CD4-positive, alpha-beta T cell treated with Interleukin-4 for 1 hour (primary cell): Measurements from ENCODE around the gene TERT.
"Not testable (repeated sequence)": the region's sequence is repeated elsewhere in the genome, so short reads cannot be mapped to it uniquely, and the experiment has no call there.

ENCODE experiments used
- DNase-seq, 2 donors: peaks; one replicate each; pipeline ENCODE4 v3.0.0-alpha.2; 2020 to 2022

TERT gene

DNA sequence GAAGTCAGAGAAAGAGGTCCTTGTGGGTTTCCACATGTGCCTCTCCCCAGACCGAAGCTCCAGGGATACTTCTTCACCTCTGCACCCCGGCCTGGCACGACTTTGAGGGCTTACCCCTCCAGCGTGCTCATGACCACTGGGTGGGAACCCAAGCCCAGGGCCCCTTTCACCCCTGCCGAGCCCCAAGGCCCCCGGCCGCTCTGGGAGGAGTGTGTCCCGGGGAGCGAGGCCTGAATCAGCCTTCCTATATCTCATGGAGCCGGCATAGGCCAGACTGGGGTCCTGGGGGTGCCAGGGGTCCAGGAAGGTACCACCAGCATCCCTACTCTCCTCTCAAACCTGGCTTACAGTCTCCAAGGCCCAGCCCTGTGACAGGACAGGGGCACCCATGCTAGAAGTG lies 17.1 kb downstream of the TERT start:
- no peak for DNase-seq

DNA sequence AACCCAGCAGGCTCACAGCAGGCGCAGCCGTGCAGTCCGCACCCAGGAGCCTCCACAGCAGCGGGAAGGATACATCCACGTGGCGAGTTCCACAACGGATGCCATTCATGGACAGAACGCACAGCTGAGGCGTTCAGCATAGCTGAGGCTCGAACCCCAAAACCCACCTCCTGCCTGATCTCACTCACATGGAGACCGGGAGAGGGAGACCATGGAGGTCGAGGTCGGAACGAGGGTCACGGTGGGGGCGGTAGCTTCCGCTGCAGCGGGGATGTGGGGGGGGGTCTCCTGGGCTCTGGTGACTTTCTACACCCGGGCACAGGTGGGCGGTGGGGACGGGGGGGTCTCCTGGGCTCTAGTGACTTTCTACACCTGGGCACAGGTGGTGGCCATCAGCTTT lies 17.5 kb downstream of the TERT start:
- no peak for DNase-seq

DNA sequence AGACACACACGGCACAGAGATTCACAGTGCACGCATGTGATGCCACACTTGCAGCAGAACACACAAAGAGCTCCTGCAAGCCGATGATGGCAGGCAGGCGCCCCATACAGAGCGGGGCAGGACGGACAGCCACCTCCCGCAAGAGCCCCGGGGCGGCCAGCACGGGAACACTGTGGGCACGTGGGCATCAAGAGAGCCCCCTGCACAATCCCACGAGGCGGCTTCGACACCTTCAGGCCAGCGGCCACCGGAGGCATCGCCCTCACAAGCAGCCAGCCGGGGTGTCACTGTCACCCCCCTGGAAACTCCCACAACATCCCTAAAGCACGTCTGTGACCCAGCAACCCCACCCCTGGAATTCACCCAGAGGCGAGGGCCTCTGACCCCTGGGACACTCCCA lies 17.9 kb downstream of the TERT start:
- no peak for DNase-seq

DNA sequence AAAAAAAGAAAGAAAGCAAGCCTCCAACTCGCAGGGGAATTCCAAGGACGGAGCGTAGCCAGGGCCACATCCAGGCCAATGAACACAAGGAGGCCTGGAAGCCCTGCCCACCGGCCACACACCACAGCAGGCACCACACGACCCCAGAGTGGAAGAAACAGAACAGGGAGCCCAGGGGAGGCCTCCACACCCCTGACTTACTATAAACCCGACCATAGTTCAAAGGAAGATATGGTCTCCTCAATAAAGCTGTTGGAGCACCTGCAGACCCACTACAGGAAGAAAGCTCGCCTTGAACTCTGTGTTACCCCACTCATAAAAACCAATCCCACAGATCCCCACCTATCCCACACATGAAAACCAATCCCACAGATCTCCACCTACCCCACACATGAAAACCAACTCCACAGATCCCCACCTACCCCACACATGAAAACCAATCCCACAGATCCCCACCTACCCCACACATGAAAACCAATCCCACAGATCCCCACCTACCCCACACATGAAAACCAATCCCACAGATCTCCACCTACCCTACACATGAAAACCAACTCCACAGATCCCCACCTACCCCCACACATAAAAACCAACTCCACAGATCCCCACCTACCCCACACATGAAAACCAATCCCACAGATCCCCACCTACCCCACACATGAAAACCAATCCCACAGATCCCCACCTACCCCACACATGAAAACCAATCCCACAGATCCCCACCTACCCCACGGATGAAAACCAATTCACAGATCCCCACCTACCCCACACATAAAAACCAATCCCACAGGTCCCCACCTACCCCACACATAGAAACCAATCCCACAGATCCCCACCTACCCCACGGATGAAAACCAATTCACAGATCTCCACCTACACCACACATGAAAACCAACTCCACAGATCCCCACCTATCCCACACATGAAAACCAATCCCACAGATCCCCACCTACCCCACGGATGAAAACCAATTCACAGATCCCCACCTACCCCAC lies 19.2 kb downstream of the TERT start:
- not testable (repeated sequence) for DNase-seq

- DNase-seq: no peak
These were observed 20.4 kb downstream of the TERT start for GRCh38 chr5:1274471-1274870.

- DNase-seq: no peak
These were observed 21.1 kb downstream of the TERT start for GRCh38 chr5:1273745-1274144.

DNA sequence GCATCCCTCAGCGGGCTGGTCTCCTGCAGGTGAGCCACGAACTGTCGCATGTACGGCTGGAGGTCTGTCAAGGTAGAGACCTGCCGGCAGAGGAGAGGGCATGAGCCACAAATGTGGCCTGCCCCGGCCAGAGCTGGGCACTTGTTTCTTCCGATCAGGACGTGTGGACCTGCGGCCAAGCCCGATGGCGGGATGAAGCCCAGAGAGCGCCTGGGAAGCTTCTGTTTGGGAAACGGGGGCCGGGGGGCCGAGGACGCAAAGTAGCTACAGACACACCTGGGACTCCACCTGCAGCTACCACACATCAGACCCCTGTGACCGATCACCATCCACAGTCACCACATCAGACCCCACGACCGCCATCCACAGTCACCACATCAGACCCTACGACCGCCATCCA lies 22.7 kb downstream of the TERT start:
- no peak for DNase-seq

- no peak for DNase-seq
These were observed 23.6 kb downstream of the TERT start for GRCh38 chr5:1270933-1271914.

DNA sequence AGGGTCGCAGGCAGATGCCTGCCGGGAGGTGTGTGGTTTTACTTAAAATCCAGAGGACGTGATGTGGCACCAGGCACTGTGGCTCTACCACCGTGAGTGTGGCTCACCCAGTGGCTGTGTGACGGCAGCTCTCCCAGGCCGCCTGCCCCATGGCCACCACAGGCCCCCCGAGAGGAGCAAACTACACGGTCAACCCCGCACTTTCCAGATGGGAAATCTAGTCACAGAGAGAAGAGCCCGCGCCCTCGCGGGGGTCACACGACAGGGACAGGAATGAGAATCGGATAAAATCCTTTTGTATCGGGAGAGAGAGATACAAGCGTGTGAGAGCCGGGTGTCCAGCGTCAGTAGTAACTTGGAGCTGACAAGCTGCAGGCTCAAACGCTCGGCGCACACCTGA lies 24.4 kb downstream of the TERT start:
- DNase-seq: no peak

GRCh38 chr5:1268666-1269065 lies 26.2 kb downstream of the TERT start:
- DNase-seq: peak in 1 of 2 donors; percentile 28

- no peak for DNase-seq
These were observed 26.8 kb downstream of the TERT start for GRCh38 chr5:1268056-1268455.

- DNase-seq: not testable (repeated sequence)
These were observed 27.4 kb downstream of the TERT start for GRCh38 chr5:1267464-1267863.

GRCh38 chr5:1266791-1267190 lies 28.1 kb downstream of the TERT start:
- DNase-seq: no peak

DNA sequence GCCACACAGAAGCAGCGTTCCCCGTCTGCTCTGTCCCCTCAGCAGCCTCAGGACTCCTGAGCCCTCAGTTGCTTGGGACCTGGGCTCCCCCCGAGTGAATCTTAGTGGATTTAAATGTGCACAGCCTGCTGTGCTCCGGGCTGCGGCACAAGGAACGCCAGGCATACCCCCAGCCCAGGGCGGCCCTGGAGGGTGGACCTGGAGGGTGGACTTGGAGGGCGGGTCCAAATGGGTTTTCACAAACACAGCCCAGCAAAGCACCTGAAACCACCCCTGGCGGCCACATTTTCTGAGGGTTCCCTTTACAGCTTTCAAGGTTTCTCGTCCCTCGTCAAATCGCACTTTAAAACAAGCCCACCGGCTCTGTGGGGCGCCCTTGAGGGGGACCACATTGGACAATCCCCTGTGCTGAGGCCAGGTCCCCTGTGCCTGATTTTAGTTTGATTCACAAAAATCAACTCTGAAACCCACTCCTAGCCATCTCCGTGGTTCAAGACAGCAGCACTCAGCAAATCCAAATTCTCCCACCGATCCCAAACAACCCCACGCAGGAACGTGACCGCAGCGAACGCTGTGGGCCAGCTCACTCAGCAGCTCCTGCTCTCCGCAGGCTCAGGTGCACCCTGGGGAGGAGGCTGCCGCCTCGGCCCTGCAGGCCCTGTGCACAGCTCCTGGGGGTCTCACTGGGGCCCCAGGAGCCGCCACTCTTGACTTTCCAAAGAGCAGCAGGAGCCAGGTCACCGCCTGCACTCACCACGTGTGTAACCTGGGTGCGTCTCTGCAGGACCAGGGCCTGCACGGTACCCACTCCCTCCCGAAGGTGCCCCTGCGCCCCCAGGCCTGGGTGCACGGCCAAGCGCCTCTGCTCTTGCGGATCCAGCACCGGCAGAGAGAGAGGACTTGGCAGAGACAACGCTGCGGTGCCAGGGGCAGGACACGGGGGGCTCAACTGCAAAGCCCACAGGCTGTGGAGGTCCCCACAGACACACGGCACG lies 29.1 kb downstream of the TERT start:
- DNase-seq: no peak

- DNase-seq: no peak
These were observed 29.8 kb downstream of the TERT start for GRCh38 chr5:1265026-1265425.

- no peak for DNase-seq
These were observed 30.7 kb downstream of the TERT start for GRCh38 chr5:1264211-1264610.

- no peak for DNase-seq
These were observed 32.5 kb downstream of the TERT start for GRCh38 chr5:1262381-1262780.

DNA sequence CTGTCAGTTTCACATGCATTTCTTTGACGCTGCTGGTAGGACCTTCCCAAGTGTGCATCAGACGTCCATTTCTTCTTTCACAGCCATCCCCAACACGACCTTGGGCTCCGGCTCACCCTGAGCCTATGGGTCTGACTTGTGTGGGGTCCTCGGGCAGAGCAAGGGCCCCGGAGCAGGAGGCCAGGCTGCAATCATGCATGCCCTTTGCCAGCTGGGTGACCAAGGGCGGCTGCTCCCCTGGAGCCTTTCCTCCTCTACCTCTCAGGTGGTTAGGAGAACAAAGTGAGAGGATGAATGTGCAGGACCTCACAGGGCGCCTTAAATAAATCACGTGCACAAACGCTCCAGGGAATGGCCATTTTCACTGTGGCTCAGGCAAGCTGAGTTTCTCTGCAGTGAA lies 33.2 kb downstream of the TERT start:
- no peak for DNase-seq

DNA sequence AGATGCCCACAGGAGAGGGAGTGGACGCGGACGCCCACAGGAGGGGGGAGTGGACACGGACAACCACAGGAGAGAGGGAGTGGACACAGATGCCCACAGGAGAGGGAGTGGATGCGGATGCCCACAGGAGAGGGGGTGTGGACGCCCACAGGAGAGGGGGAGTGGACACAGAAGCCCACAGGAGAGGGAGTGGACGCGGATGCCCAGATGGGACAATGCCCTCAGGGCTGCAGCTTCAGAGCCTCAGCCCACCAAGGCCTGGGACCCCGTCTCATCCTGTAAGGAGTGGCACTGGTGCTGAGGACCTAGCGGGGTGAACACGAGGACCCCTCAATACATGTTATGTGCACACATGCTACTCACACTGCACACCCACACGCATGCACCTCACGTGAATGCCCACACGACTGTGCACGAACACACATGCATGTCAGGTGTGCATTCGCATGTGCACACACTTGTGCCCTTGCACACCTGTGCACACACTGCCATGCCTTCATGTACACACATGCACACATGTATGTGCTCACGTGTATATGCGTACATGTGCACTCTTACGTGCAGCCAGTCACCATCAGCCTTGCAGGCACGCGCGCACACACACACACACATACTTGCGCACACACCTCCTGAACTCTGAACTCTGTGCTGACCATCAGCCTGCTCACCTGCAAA lies 34.9 kb downstream of the TERT start:
- no peak for DNase-seq

- DNase-seq: no peak
These were observed 37.0 kb downstream of the TERT start for GRCh38 chr5:1257841-1258240.

GRCh38 chr5:1257363-1257762 lies 37.5 kb downstream of the TERT start:
- DNase-seq: no peak

- no peak for DNase-seq
These were observed 38.1 kb downstream of the TERT start for GRCh38 chr5:1256776-1257175.
